Smooth muscle cell (in vitro differentiated cells): ENCODE measurements around the gene SLC9A7. TPM values are rescaled to one million over a fixed set of nuclear protein-coding genes. Genes with fewer than 3 reads are reported as not detected.
"Not testable (repeated sequence)": the region's sequence is repeated elsewhere in the genome, so short reads cannot be mapped to it uniquely, and the experiment has no call there.

Experiments used
- DNase-seq: peaks from one replicate; lab custom pipeline; 2025; ENCODE audit not compliant: unreplicated experiment; lab: John Stamatoyannopoulos, UW
- H2AFZ ChIP-seq: fragments of 200-600 bp; sonication (generic); 2 replicates; pipeline ENCODE4 v1.6.0; 2016; ENCODE audit warnings: antibody characterized with exemption, low read depth, mild to moderate bottlenecking
- H3F3A ChIP-seq: fragments of 200-600 bp; sonication (generic); 2 replicates; pipeline ENCODE4 v1.6.0; 2017; ENCODE audit warnings: antibody characterized with exemption, low read depth
- H3K27ac ChIP-seq: fragments of 200-600 bp; sonication (generic); 2 replicates; pipeline ENCODE4 v1.5.1; 2016; ENCODE audit warnings: low read depth, mild to moderate bottlenecking
- H3K27me3 ChIP-seq: fragments of 200-600 bp; sonication (generic); 2 replicates; pipeline ENCODE4 v1.6.1; 2016; ENCODE audit warnings: low read depth, mild to moderate bottlenecking
- H3K36me3 ChIP-seq: fragments of 200-600 bp; sonication (generic); 2 replicates; pipeline ENCODE4 v1.5.1; 2016; ENCODE audit warnings: low read depth
- H3K4me1 ChIP-seq: fragments of 200-600 bp; sonication (generic); 2 replicates; pipeline ENCODE4 v1.5.1; 2016; ENCODE audit warnings: low read depth
- H3K4me2 ChIP-seq: fragments of 200-600 bp; sonication (generic); 2 replicates; pipeline ENCODE4 v1.6.0; 2016; ENCODE audit warnings: mild to moderate bottlenecking
- H3K4me3 ChIP-seq: fragments of 200-600 bp; sonication (generic); 2 replicates; pipeline ENCODE4 v1.5.1; 2016; ENCODE audit warnings: mild to moderate bottlenecking
- H3K79me2 ChIP-seq: fragments of 200-600 bp; sonication (generic); 2 replicates; pipeline ENCODE4 v1.6.0; 2016; ENCODE audit warnings: low read depth, mild to moderate bottlenecking
- H3K9ac ChIP-seq: fragments of 200-600 bp; sonication (generic); 2 replicates; pipeline ENCODE4 v1.6.0; 2016; ENCODE audit warnings: low read depth
- H3K9me3 ChIP-seq: fragments of 200-600 bp; sonication (generic); replicated peaks from 2 replicates; pipeline ENCODE4 v1.5.1; 2016; ENCODE audit warnings: low read depth
- H4K20me1 ChIP-seq: fragments of 200-600 bp; sonication (generic); 2 replicates; pipeline ENCODE4 v1.6.0; 2016; ENCODE audit warnings: low read depth
- WGBS: methylation state at CpG from one replicate; pipeline ENCODE4 v1.1.7; 2016; ENCODE audit warnings: low lambda C conversion rate; 5-methylcytosine and 5-hydroxymethylcytosine counted together
- polyA plus RNA-seq: library from polyadenylated mRNA; unstranded; fragments of >200 nt; fragmentation: Nextera tagmentation; extraction: Ambion mirVana; gene quantifications from 2 replicates; pipeline ENCODE4 v1.2.1, GENCODE V29; 2016
- total RNA-seq: library from RNA; depleted of rRNA; stranded (reverse); fragments of >200 nt; gene quantifications from 2 replicates; pipeline ENCODE4 v1.2.3, GENCODE V29; 2014
- TF ChIP-seq, protein P1 (sequence below): fragments of 200-600 bp; sonication (generic); IDR thresholded peaks from 2 replicates; pipeline ENCODE4 v1.5.1; 2017; ENCODE audit warnings: borderline replicate concordance, mild to moderate bottlenecking, antibody characterized with exemption; ENCODE audit not compliant: insufficient read depth, poor library complexity, severe bottlenecking

Gene SLC9A7
- total and polyA plus RNA-seq, 2 experiments from 2014 or later = 0.83 to 6.7 TPM

DNA sequence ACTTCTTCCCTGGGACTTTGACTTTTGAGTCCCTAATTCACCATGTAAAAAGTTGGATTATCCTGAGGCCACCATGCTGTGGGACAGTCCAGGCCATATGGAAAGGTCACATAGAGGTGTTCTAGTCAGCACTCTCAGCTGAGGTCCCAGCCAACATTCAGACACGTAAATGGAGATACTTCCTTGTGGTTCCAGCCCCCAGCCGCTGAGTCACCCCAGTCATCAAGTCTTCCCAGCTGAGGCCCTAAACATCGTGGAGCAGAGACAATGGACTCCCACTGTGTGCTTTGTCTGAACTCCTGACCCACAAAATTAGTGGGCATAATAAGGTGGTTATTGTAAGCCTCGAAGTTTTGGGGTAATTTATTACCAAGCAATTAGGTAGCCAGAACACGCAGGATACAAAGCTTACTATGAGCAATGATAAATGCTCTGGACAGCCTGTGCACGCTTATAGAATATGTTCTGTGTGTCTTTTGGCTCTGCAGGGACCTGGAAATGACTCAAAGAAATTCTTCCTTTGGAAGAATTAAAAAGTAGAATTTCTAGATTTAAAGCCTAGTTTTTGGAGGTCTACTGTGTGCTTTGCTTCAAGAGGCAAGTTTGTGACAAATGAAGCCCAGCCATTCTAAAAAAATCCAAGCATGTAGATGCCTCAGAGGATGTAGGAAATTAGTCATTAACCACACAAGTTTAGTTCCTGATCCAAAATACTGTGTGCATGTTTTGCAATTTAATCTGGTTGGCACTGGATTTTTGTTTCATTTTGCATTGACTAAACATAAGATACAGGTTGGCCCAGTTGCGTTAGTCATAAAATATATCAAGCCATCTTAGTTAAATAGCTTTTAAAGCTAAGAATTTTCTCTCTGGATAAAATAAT is 33.2 kb upstream of the SLC9A7 start:
- Histone ChIP-seq H3F3A (peaks cover 4% of the 10 kb centered on the region), H3K4me1 (peaks cover 3% of the 10 kb centered on the region), H3K4me3 (no peak overlapping the region), H3K79me2 (no peaks in the 10 kb centered on the region), H4K20me1 (no peaks in the 10 kb centered on the region), H3K4me2 (peak overlapping the region; percentile 63), H3K27ac (peak overlapping the region; percentile 95), H2AFZ (no peak overlapping the region), H3K9ac (peak overlapping the region; percentile 70), H3K36me3 (no peaks in the 10 kb centered on the region), H3K27me3 (no peaks in the 10 kb centered on the region), H3K9me3 (no peaks in the 10 kb centered on the region)
- 35% methylated on average over 7 of the region's 7 CpGs for WGBS
- DNase-seq = no peak
- TF ChIP-seq, protein P1, sequence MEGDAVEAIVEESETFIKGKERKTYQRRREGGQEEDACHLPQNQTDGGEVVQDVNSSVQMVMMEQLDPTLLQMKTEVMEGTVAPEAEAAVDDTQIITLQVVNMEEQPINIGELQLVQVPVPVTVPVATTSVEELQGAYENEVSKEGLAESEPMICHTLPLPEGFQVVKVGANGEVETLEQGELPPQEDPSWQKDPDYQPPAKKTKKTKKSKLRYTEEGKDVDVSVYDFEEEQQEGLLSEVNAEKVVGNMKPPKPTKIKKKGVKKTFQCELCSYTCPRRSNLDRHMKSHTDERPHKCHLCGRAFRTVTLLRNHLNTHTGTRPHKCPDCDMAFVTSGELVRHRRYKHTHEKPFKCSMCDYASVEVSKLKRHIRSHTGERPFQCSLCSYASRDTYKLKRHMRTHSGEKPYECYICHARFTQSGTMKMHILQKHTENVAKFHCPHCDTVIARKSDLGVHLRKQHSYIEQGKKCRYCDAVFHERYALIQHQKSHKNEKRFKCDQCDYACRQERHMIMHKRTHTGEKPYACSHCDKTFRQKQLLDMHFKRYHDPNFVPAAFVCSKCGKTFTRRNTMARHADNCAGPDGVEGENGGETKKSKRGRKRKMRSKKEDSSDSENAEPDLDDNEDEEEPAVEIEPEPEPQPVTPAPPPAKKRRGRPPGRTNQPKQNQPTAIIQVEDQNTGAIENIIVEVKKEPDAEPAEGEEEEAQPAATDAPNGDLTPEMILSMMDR = no peak

DNA sequence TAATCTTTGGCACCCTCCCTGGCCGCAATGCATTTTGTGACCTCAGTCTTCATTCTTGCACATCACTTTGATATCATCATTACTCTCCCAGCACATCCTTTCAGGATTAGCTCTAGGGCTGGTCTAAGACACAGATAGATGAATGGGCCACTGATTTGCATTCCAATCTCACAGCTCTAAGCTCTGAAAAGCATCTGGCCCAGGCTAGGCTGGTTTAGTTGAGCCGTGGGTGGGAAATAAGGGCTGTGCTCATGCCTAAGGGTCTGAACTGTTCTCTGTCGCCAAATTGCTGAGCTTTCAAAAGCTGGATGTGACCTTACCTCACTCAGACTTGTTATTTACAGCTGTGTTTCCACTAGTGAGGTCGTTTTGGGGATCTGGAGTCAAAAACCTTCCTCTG is 30.0 kb upstream of the SLC9A7 start:
- no peaks in the 10 kb centered on the region for H4K20me1 ChIP-seq
- H3F3A ChIP-seq = peaks cover 4% of the 10 kb centered on the region
- no peaks in the 10 kb centered on the region for H3K9me3 ChIP-seq
- no peak overlapping the region for H3K4me3 ChIP-seq
- H3K4me1 ChIP-seq = peaks cover 3% of the 10 kb centered on the region
- H3K9ac ChIP-seq = no peak overlapping the region
- WGBS = 29% methylated on average over 4 of the region's 4 CpGs
- H3K79me2 ChIP-seq = no peaks in the 10 kb centered on the region
- no peak overlapping the region for H3K27ac ChIP-seq
- TF ChIP-seq, protein P1 = no peak
- no peaks in the 10 kb centered on the region for H3K27me3 ChIP-seq
- DNase-seq = no peak
- no peak overlapping the region for H3K4me2 ChIP-seq
- no peak overlapping the region for H2AFZ ChIP-seq
- H3K36me3 ChIP-seq = no peaks in the 10 kb centered on the region

DNA sequence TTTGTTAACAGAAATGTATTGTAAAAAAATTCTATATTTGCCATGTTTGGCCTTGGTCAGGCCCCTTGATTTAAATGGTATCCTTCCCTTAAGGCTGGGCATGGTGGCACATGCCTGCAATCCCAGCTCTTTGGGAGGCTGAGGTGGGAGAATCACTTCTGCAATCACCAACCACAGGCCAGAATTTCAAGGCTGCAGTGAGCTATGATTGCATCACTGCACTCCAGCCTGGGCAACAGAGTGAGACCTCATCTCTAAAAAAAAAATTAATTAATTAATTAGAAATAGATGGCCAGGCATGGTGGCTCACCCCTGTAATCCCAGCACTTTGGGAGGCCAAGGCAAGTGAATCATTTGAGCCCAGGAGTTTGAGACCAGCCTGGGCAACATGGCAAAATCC is 25.5 kb upstream of the SLC9A7 start:
- not testable (repeated sequence) for H2AFZ ChIP-seq, H3K9me3 ChIP-seq, H3K36me3 ChIP-seq, H3K9ac ChIP-seq, H3K4me3 ChIP-seq, H3K4me2 ChIP-seq, H3K4me1 ChIP-seq, H3K79me2 ChIP-seq, H3F3A ChIP-seq, H3K27ac ChIP-seq, H4K20me1 ChIP-seq, H3K27me3 ChIP-seq, DNase-seq

DNA sequence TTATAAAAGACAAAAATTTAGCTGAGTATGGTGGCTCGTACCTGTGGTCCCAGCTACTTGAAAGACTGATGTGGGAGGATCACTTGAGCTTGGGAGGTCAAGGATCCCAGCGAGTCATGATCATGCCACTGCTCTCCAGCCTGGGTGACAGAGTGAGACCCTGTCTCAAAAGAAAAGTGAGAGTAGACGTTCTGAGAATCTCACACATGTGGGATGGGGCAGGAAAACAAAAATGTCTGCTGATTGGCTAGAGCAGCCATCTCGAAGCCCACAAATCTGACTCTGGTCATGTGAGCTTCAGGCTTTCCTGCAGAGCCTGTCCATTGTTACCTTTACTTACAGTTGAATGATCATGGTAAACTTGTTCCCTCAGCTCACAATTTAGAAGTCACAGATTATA is 23.1 kb upstream of the SLC9A7 start:
- DNase-seq = no peak
- H3K9me3 ChIP-seq = no peaks in the 10 kb centered on the region
- H3F3A ChIP-seq = no peaks in the 10 kb centered on the region
- no peak overlapping the region for H3K9ac ChIP-seq
- no peak overlapping the region for H3K4me2 ChIP-seq
- no peak overlapping the region for H3K27ac ChIP-seq
- H3K79me2 ChIP-seq = no peaks in the 10 kb centered on the region
- no peaks in the 10 kb centered on the region for H3K27me3 ChIP-seq
- H4K20me1 ChIP-seq = no peaks in the 10 kb centered on the region
- H3K36me3 ChIP-seq = no peaks in the 10 kb centered on the region
- H3K4me3 ChIP-seq = no peak overlapping the region
- WGBS = 64% methylated on average over 4 of the region's 4 CpGs
- H3K4me1 ChIP-seq = no peaks in the 10 kb centered on the region
- no peak overlapping the region for H2AFZ ChIP-seq
- TF ChIP-seq, protein P1 = no peak
